ENCODE measurements around the gene ASAP2.

Gene ASAP2

GRCh38 chr2:9335322-9335832 is 128.8 kb downstream of the ASAP2 start:
- no peak overlapping the region for H3K9ac ChIP-seq (ENCODE audit: low read depth, low read length)
- no peak for ATAC-seq (ENCODE audit: insufficient read depth, low read depth)
- no peak for TF ChIP-seq CTCF (IDR thresholded peaks at IDR 0.05; ENCODE audit: borderline replicate concordance, extremely low read depth, low read length, poor library complexity, severe bottlenecking)
- TF ChIP-seq EZH2 (IDR thresholded peaks at IDR 0.05; ENCODE audit: borderline replicate concordance, low read depth, low read length, severe bottlenecking), result no peak
- H4K20me1 ChIP-seq (ENCODE audit: insufficient read depth, low read length), result no peaks in the 10 kb centered on the region
- no peak overlapping the region for H2AFZ ChIP-seq (ENCODE audit: low read depth, low read length)
- no peak overlapping the region for H3K27ac ChIP-seq (ENCODE audit: low read length)
- no peak for DNase-seq
- H3K9me3 ChIP-seq (ENCODE audit: insufficient read depth, low read length, severe bottlenecking), result no peaks in the 10 kb centered on the region
- H3K4me3 ChIP-seq (ENCODE audit: low read depth in 1 of 2, low read length in 2 of 2), result no peak overlapping the region
- H3K27me3 ChIP-seq (ENCODE audit: insufficient read depth, low read length, poor library complexity), result no peaks in the 10 kb centered on the region
- H3K36me3 ChIP-seq (ENCODE audit: insufficient read depth, low read length), result peaks cover 12% of the 10 kb centered on the region; the same call in 1 of the 2 replicates
- no peaks in the 10 kb centered on the region for H3K79me2 ChIP-seq (ENCODE audit: insufficient read depth, low read length)
- H3K4me1 ChIP-seq (ENCODE audit: insufficient read depth, low read length), result no peaks in the 10 kb centered on the region
- H3K4me2 ChIP-seq (ENCODE audit: insufficient read depth, low read length), result no peak overlapping the region

GRCh38 chr2:9336241-9336575 is 129.6 kb downstream of the ASAP2 start:
- Histone ChIP-seq H3K4me3 (ENCODE audit: low read depth in 1 of 2, low read length in 2 of 2) (no peak overlapping the region), H2AFZ (ENCODE audit: low read depth, low read length) (no peak overlapping the region), H3K79me2 (ENCODE audit: insufficient read depth, low read length) (no peaks in the 10 kb centered on the region), H3K9me3 (ENCODE audit: insufficient read depth, low read length, severe bottlenecking) (no peaks in the 10 kb centered on the region), H4K20me1 (ENCODE audit: insufficient read depth, low read length) (no peaks in the 10 kb centered on the region), H3K36me3 (ENCODE audit: insufficient read depth, low read length) (peaks cover 9% of the 10 kb centered on the region; the same call in 1 of the 2 replicates), H3K27me3 (ENCODE audit: insufficient read depth, low read length, poor library complexity) (no peaks in the 10 kb centered on the region), H3K27ac (ENCODE audit: low read length) (no peak overlapping the region), H3K9ac (ENCODE audit: low read depth, low read length) (no peak overlapping the region), H3K4me2 (ENCODE audit: insufficient read depth, low read length) (no peak overlapping the region), H3K4me1 (ENCODE audit: insufficient read depth, low read length) (no peaks in the 10 kb centered on the region)
- TF ChIP-seq CTCF (IDR thresholded peaks at IDR 0.05; ENCODE audit: borderline replicate concordance, extremely low read depth, low read length, poor library complexity, severe bottlenecking) (no peak), EZH2 (IDR thresholded peaks at IDR 0.05; ENCODE audit: borderline replicate concordance, low read depth, low read length, severe bottlenecking) (no peak)
- DNase-seq (peak; percentile 61), ATAC-seq (ENCODE audit: insufficient read depth, low read depth) (peak; percentile 99)

GRCh38 chr2:9336576-9337314 is 130.1 kb downstream of the ASAP2 start:
- Histone ChIP-seq H3K9me3 (ENCODE audit: insufficient read depth, low read length, severe bottlenecking) (no peaks in the 10 kb centered on the region), H3K4me3 (ENCODE audit: low read depth in 1 of 2, low read length in 2 of 2) (no peak overlapping the region), H3K4me1 (ENCODE audit: insufficient read depth, low read length) (no peaks in the 10 kb centered on the region), H3K4me2 (ENCODE audit: insufficient read depth, low read length) (no peak overlapping the region), H4K20me1 (ENCODE audit: insufficient read depth, low read length) (no peaks in the 10 kb centered on the region), H3K9ac (ENCODE audit: low read depth, low read length) (no peak overlapping the region), H3K79me2 (ENCODE audit: insufficient read depth, low read length) (no peaks in the 10 kb centered on the region), H2AFZ (ENCODE audit: low read depth, low read length) (no peak overlapping the region), H3K27me3 (ENCODE audit: insufficient read depth, low read length, poor library complexity) (no peaks in the 10 kb centered on the region), H3K36me3 (ENCODE audit: insufficient read depth, low read length) (peaks cover 9% of the 10 kb centered on the region; the same call in 1 of the 2 replicates), H3K27ac (ENCODE audit: low read length) (no peak overlapping the region)
- TF ChIP-seq CTCF (IDR thresholded peaks at IDR 0.05; ENCODE audit: borderline replicate concordance, extremely low read depth, low read length, poor library complexity, severe bottlenecking) (no peak), EZH2 (IDR thresholded peaks at IDR 0.05; ENCODE audit: borderline replicate concordance, low read depth, low read length, severe bottlenecking) (no peak)
- ATAC-seq (ENCODE audit: insufficient read depth, low read depth) (no peak), DNase-seq (peak; percentile 34)
